ENCODE measurements around the gene NHSL2.

Gene NHSL2

GRCh38 chrX:72023071-72023470 is 112.4 kb downstream of the NHSL2 start:
- DNase-seq (ENCODE audit: low spot score), result no peak
- TF ChIP-seq CTCF (IDR thresholded peaks at IDR 0.05; ENCODE audit: borderline replicate concordance, control extremely low read depth, extremely low read depth, insufficient read depth, missing control alignments), result no peak
- in situ Hi-C loops (cut with MboI; ENCODE audit: low sequenced_read_pairs, unreplicated experiment), result loop anchor here (25.0 kb wide), 1 partner anchor 514 kb away; no protein-coding TSS in a partner anchor

GRCh38 chrX:72025236-72025770 is 114.7 kb downstream of the NHSL2 start:
- in situ Hi-C loops (cut with MboI; ENCODE audit: low sequenced_read_pairs, unreplicated experiment), result no loop called here
- no peak for TF ChIP-seq CTCF (IDR thresholded peaks at IDR 0.05; ENCODE audit: borderline replicate concordance, control extremely low read depth, extremely low read depth, insufficient read depth, missing control alignments)
- no peak for DNase-seq (ENCODE audit: low spot score)

- TF ChIP-seq CTCF (IDR thresholded peaks at IDR 0.05; ENCODE audit: borderline replicate concordance, control extremely low read depth, extremely low read depth, insufficient read depth, missing control alignments), result no peak
- in situ Hi-C loops (cut with MboI; ENCODE audit: low sequenced_read_pairs, unreplicated experiment), result no loop called here
- no peak for DNase-seq (ENCODE audit: low spot score)
Measured at GRCh38 chrX:72026341-72027023, 115.8 kb downstream of the NHSL2 start.

- in situ Hi-C loops (cut with MboI; ENCODE audit: low sequenced_read_pairs, unreplicated experiment), result no loop called here
- TF ChIP-seq CTCF (IDR thresholded peaks at IDR 0.05; ENCODE audit: borderline replicate concordance, control extremely low read depth, extremely low read depth, insufficient read depth, missing control alignments), result no peak
- DNase-seq (ENCODE audit: low spot score), result no peak
Measured at GRCh38 chrX:72027024-72027913, 116.6 kb downstream of the NHSL2 start.

GRCh38 chrX:72027914-72028307 is 117.3 kb downstream of the NHSL2 start:
- in situ Hi-C loops (cut with MboI; ENCODE audit: low sequenced_read_pairs, unreplicated experiment), result no loop called here
- TF ChIP-seq CTCF (IDR thresholded peaks at IDR 0.05; ENCODE audit: borderline replicate concordance, control extremely low read depth, extremely low read depth, insufficient read depth, missing control alignments), result no peak
- DNase-seq (ENCODE audit: low spot score), result no peak

- no peak for DNase-seq (ENCODE audit: low spot score)
- no peak for TF ChIP-seq CTCF (IDR thresholded peaks at IDR 0.05; ENCODE audit: borderline replicate concordance, control extremely low read depth, extremely low read depth, insufficient read depth, missing control alignments)
- in situ Hi-C loops (cut with MboI; ENCODE audit: low sequenced_read_pairs, unreplicated experiment), result no loop called here
Measured at GRCh38 chrX:72028701-72029470, 118.2 kb downstream of the NHSL2 start.
